Measurements from ENCODE around the gene SCAANT1. TPM values are rescaled to one million over a fixed set of nuclear protein-coding genes. Genes with fewer than 3 reads are reported as not detected.
A peak's percentile ranks its signal among the peaks of the same experiment; 100 is the strongest.

SCAANT1 gene
- total RNA-seq, 3 donors from 2014 or later (not counting 1 experiment from before 2014, with no cell fraction given) = 3.6 to 8.0 TPM; not detected in 1

DNA sequence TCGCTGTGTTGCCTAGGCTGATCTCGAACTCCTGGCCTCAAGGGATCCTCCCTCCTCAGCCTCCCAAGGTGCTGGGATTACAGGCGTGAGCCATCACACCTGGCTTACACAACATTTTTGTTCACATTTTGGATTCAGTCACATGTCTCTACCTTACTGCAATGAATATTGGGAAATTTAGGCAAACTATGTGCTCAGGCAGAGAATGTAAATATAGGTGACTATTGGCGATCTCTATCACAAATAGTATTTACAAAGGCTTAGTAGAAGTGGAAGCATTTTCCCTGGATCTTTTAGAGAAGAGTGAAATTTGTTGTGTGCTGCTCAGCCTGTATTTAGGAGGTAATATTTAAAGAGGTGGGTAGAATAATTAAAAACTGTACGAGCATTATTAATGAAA is 20.7 kb downstream of the SCAANT1 start:
- no peak overlapping the region for H3K4me3 ChIP-seq (ENCODE audit: low read length)
- no peaks in the 10 kb centered on the region for H3K4me1 ChIP-seq (ENCODE audit: control insufficient read depth, insufficient read depth, low read length)
- peaks cover 6% of the 10 kb centered on the region for H3K36me3 ChIP-seq (ENCODE audit: control insufficient read depth, insufficient read depth, low read length)
- Mint-ChIP-seq H3K4me3 (no peak overlapping the region), H3K36me3 (no peaks in the 10 kb centered on the region), H3K27me3 (ENCODE audit: low read depth in 2 of 2) (no peaks in the 10 kb centered on the region), H3K4me1 (peaks cover 30 to 34% of the 10 kb centered on the region in 2 donors), H3K9me3 (no peaks in the 10 kb centered on the region), H3K27ac (no peak overlapping the region)
- no peaks in the 10 kb centered on the region for H3K27me3 ChIP-seq (ENCODE audit: control insufficient read depth, insufficient read depth, low read length)
- intact Hi-C loops (cut with micrococcal nuclease) = no loop called here
- whole genome bisulfite sequencing (ENCODE audit: insufficient coverage) = 100% methylated on average over 2 of the region's 5 CpGs
- TF ChIP-seq, protein P1, sequence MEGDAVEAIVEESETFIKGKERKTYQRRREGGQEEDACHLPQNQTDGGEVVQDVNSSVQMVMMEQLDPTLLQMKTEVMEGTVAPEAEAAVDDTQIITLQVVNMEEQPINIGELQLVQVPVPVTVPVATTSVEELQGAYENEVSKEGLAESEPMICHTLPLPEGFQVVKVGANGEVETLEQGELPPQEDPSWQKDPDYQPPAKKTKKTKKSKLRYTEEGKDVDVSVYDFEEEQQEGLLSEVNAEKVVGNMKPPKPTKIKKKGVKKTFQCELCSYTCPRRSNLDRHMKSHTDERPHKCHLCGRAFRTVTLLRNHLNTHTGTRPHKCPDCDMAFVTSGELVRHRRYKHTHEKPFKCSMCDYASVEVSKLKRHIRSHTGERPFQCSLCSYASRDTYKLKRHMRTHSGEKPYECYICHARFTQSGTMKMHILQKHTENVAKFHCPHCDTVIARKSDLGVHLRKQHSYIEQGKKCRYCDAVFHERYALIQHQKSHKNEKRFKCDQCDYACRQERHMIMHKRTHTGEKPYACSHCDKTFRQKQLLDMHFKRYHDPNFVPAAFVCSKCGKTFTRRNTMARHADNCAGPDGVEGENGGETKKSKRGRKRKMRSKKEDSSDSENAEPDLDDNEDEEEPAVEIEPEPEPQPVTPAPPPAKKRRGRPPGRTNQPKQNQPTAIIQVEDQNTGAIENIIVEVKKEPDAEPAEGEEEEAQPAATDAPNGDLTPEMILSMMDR (IDR thresholded peaks at IDR 0.05) = no peak
- no peak for ATAC-seq
- no peak for DNase-seq
- no peaks in the 10 kb centered on the region for H3K9me3 ChIP-seq (ENCODE audit: control insufficient read depth, insufficient read depth, low read length)
- H3K27ac ChIP-seq (ENCODE audit: low read length) = no peak overlapping the region

DNA sequence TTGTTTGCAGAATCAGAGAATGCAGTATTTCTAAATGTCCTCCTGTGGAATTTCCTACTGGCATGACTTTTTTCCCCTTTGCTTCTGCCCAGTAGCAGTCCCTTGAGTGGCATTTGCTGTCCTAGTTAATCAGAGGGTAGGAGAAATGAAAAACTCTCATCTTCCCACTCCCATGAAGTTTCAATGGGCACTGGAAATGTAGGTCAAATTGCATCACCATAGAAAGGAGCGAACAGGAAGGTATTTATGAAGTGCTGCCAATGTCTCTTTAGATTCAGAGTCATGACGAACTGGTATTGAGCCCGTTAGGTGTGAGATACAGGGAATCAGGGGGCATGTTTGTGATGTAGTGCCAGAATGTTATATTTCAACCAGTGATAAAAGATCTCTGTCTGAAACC is 25.3 kb downstream of the SCAANT1 start:
- Mint-ChIP-seq H3K4me1 (peaks cover 30% of the 10 kb centered on the region in 2 donors), H3K36me3 (no peaks in the 10 kb centered on the region), H3K9me3 (no peaks in the 10 kb centered on the region), H3K27me3 (ENCODE audit: low read depth in 2 of 2) (no peaks in the 10 kb centered on the region), H3K27ac (peak overlapping the region in 1 of 2 donors; percentile 43), H3K4me3 (no peak overlapping the region)
- TF ChIP-seq, protein P1 (IDR thresholded peaks at IDR 0.05) = no peak
- Histone ChIP-seq H3K9me3 (ENCODE audit: control insufficient read depth, insufficient read depth, low read length) (no peaks in the 10 kb centered on the region), H3K4me3 (ENCODE audit: low read length) (no peak overlapping the region), H3K4me1 (ENCODE audit: control insufficient read depth, insufficient read depth, low read length) (no peaks in the 10 kb centered on the region), H3K27me3 (ENCODE audit: control insufficient read depth, insufficient read depth, low read length) (no peaks in the 10 kb centered on the region), H3K36me3 (ENCODE audit: control insufficient read depth, insufficient read depth, low read length) (peaks cover 5% of the 10 kb centered on the region), H3K27ac (ENCODE audit: low read length) (no peak overlapping the region)
- intact Hi-C loops (cut with micrococcal nuclease) = no loop called here
- 94% methylated on average over 3 of the region's 3 CpGs for WGBS (ENCODE audit: insufficient coverage)
- ATAC-seq (no peak), DNase-seq (no peak)

DNA sequence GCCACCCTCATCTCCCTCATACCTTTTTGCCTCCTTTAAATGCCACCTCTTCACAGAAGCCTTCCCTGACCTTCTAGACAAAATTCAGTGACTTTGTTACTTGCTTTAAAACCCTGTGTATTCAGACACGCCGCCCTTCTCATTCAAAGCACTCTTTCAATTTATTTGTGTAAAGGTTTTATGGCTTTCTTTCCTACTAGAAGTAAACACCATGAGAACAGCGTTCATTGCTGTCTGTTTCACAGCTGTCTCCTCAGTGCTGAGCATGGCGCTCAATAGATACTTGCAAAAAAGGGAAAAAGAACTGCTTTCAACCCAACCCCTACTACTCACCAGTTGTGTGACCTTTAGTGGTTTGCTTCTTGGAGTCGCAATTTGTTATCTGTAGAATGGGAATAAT is 31.5 kb downstream of the SCAANT1 start:
- peak overlapping the region; percentile 1 to 3 for H3K27ac Mint-ChIP-seq
- Histone ChIP-seq H3K4me3 (ENCODE audit: low read length) (no peak overlapping the region), H3K27me3 (ENCODE audit: control insufficient read depth, insufficient read depth, low read length) (no peaks in the 10 kb centered on the region), H3K27ac (ENCODE audit: low read length) (no peak overlapping the region), H3K36me3 (ENCODE audit: control insufficient read depth, insufficient read depth, low read length) (no peaks in the 10 kb centered on the region), H3K9me3 (ENCODE audit: control insufficient read depth, insufficient read depth, low read length) (no peaks in the 10 kb centered on the region), H3K4me1 (ENCODE audit: control insufficient read depth, insufficient read depth, low read length) (peaks cover 3% of the 10 kb centered on the region)
- no peak for ATAC-seq
- no peaks in the 10 kb centered on the region for H3K36me3 Mint-ChIP-seq
- no peaks in the 10 kb centered on the region for H3K9me3 Mint-ChIP-seq
- intact Hi-C loops (cut with micrococcal nuclease) = no loop called here
- no peaks in the 10 kb centered on the region for H3K27me3 Mint-ChIP-seq (ENCODE audit: low read depth in 2 of 2)
- whole genome bisulfite sequencing (ENCODE audit: insufficient coverage) = 94% methylated on average over 4 of the region's 5 CpGs
- TF ChIP-seq, protein P1 (IDR thresholded peaks at IDR 0.05) = no peak
- H3K4me1 Mint-ChIP-seq = peaks cover 45 to 55% of the 10 kb centered on the region in 2 donors
- H3K4me3 Mint-ChIP-seq = no peak overlapping the region
- DNase-seq = no peak

DNA sequence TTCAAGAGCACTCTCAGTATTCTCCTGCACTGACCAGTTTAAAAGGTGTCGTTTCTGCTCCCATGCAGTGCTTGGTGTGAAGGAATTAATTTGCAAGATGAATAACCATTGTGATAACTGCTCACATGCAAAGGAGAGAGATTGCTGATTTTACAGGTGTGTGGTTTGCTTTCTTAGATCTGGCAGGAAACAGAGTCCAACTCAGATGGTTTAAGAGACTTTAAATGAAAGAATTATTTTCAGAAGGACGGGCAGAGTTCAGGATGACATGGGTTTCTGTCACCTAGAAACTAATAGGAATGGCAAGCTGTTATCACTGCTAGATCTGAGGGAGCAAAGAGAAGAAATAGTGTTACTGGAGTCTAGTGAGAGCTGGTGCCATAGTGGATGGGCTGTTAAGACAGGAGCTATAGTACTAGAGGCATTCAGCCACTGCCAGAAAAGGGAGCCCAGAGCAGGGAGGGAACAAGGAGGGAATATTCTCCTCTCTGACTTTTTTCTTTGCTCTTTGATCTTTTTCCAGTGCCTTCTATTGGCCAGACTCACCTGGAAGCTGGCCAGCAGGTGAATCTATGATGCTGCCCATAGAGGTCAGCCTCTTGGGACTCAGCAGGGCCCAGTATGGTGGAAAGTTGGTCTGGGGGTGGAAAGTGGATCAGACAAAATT is 33.7 kb downstream of the SCAANT1 start:
- H3K36me3 Mint-ChIP-seq = no peaks in the 10 kb centered on the region
- no peaks in the 10 kb centered on the region for H3K27me3 ChIP-seq (ENCODE audit: control insufficient read depth, insufficient read depth, low read length)
- H3K9me3 ChIP-seq (ENCODE audit: control insufficient read depth, insufficient read depth, low read length) = no peaks in the 10 kb centered on the region
- H3K27me3 Mint-ChIP-seq (ENCODE audit: low read depth in 2 of 2) = no peaks in the 10 kb centered on the region
- peaks cover 61 to 64% of the 10 kb centered on the region in 2 donors for H3K4me1 Mint-ChIP-seq
- WGBS (ENCODE audit: insufficient coverage) = 43% methylated on average over 2 of the region's 2 CpGs
- no peak for DNase-seq
- H3K4me3 Mint-ChIP-seq = no peak overlapping the region
- ATAC-seq = no peak
- intact Hi-C loops (cut with micrococcal nuclease) = no loop called here
- TF ChIP-seq, protein P1 (IDR thresholded peaks at IDR 0.05) = no peak
- no peak overlapping the region for H3K4me3 ChIP-seq (ENCODE audit: low read length)
- peak overlapping the region in 1 of 2 donors; percentile 77 for H3K27ac Mint-ChIP-seq
- peaks cover 10% of the 10 kb centered on the region for H3K4me1 ChIP-seq (ENCODE audit: control insufficient read depth, insufficient read depth, low read length)
- H3K9me3 Mint-ChIP-seq = no peaks in the 10 kb centered on the region
- H3K27ac ChIP-seq (ENCODE audit: low read length) = no peak overlapping the region
- no peaks in the 10 kb centered on the region for H3K36me3 ChIP-seq (ENCODE audit: control insufficient read depth, insufficient read depth, low read length)
